ENCODE results near the gene SOBP. TPM values are rescaled to one million over a fixed set of nuclear protein-coding genes. Genes with fewer than 3 reads are reported as not detected.

The SOBP gene
- total RNA-seq, 1 donor from 2014 or later, result 1.2 TPM

GRCh38 chr6:107621229-107621937, 131.5 kb downstream of the SOBP start:
- Histone ChIP-seq H3K27me3 (ENCODE audit: control insufficient read depth, insufficient read depth, low read length) (no peaks in the 10 kb centered on the region), H3K4me3 (ENCODE audit: low read depth, low read length) (no peak overlapping the region)

GRCh38 chr6:107622269-107622668, 132.4 kb downstream of the SOBP start:
- no peak overlapping the region for H3K4me3 ChIP-seq (ENCODE audit: low read depth, low read length)
- no peaks in the 10 kb centered on the region for H3K36me3 ChIP-seq (ENCODE audit: control insufficient read depth, insufficient read depth, low read length)
- DNase-seq (ENCODE audit: low read depth), result no peak
- no peak for TF ChIP-seq CTCF (IDR thresholded peaks at IDR 0.05; ENCODE audit: insufficient read depth, low read length, poor library complexity, severe bottlenecking)
- no peaks in the 10 kb centered on the region for H3K27me3 ChIP-seq (ENCODE audit: control insufficient read depth, insufficient read depth, low read length)

More at GRCh38 chr6:107621229-107621937, 131.5 kb downstream of the SOBP start:
- no peaks in the 10 kb centered on the region for H3K36me3 ChIP-seq (ENCODE audit: control insufficient read depth, insufficient read depth, low read length)
- TF ChIP-seq CTCF (IDR thresholded peaks at IDR 0.05; ENCODE audit: insufficient read depth, low read length, poor library complexity, severe bottlenecking), result no peak
- DNase-seq (ENCODE audit: low read depth), result no peak

- Histone ChIP-seq H3K4me3 (ENCODE audit: low read depth, low read length) (no peak overlapping the region), H3K27me3 (ENCODE audit: control insufficient read depth, insufficient read depth, low read length) (no peaks in the 10 kb centered on the region), H3K36me3 (ENCODE audit: control insufficient read depth, insufficient read depth, low read length) (no peaks in the 10 kb centered on the region)
- no peak for TF ChIP-seq CTCF (IDR thresholded peaks at IDR 0.05; ENCODE audit: insufficient read depth, low read length, poor library complexity, severe bottlenecking)
- DNase-seq (ENCODE audit: low read depth), result no peak
These were observed 134.1 kb downstream of the SOBP start for GRCh38 chr6:107624050-107624449.

GRCh38 chr6:107624541-107624940, 134.6 kb downstream of the SOBP start:
- peak; percentile 18 for DNase-seq (ENCODE audit: low read depth)

GRCh38 chr6:107625264-107625663, 135.3 kb downstream of the SOBP start:
- H3K36me3 ChIP-seq (ENCODE audit: control insufficient read depth, insufficient read depth, low read length), result no peaks in the 10 kb centered on the region
- no peaks in the 10 kb centered on the region for H3K27me3 ChIP-seq (ENCODE audit: control insufficient read depth, insufficient read depth, low read length)
- no peak overlapping the region for H3K4me3 ChIP-seq (ENCODE audit: low read depth, low read length)
- no peak for DNase-seq (ENCODE audit: low read depth)
- TF ChIP-seq CTCF (IDR thresholded peaks at IDR 0.05; ENCODE audit: insufficient read depth, low read length, poor library complexity, severe bottlenecking), result no peak

More at GRCh38 chr6:107624541-107624940, 134.6 kb downstream of the SOBP start:
- Histone ChIP-seq H3K36me3 (ENCODE audit: control insufficient read depth, insufficient read depth, low read length) (no peaks in the 10 kb centered on the region), H3K4me3 (ENCODE audit: low read depth, low read length) (no peak overlapping the region), H3K27me3 (ENCODE audit: control insufficient read depth, insufficient read depth, low read length) (no peaks in the 10 kb centered on the region)
- TF ChIP-seq CTCF (IDR thresholded peaks at IDR 0.05; ENCODE audit: insufficient read depth, low read length, poor library complexity, severe bottlenecking), result no peak

- no peak for DNase-seq (ENCODE audit: low read depth)
- Histone ChIP-seq H3K27me3 (ENCODE audit: control insufficient read depth, insufficient read depth, low read length) (no peaks in the 10 kb centered on the region), H3K36me3 (ENCODE audit: control insufficient read depth, insufficient read depth, low read length) (no peaks in the 10 kb centered on the region), H3K4me3 (ENCODE audit: low read depth, low read length) (no peak overlapping the region)
- no peak for TF ChIP-seq CTCF (IDR thresholded peaks at IDR 0.05; ENCODE audit: insufficient read depth, low read length, poor library complexity, severe bottlenecking)
These were observed 136.7 kb downstream of the SOBP start for GRCh38 chr6:107626645-107627044.

Data from kidney epithelial cell (primary cell).